Loucy (cell line): ENCODE data around the gene ALPK3.

Source experiments
- CTCF ChIP-seq: fragments of 200-600 bp; sonication (generic); conservative IDR thresholded peaks from 2 replicates; pipeline ENCODE4 v1.5.1; 2014; ENCODE audit warnings: mild to moderate bottlenecking, antibody characterized with exemption, low read length
- EZH2phosphoT487 ChIP-seq: fragments of 200-600 bp; IDR thresholded peaks from 2 replicates; pipeline ENCODE4 v1.6.1; 2018; ENCODE audit warnings: antibody characterized with exemption, mild to moderate bottlenecking, moderate library complexity, borderline replicate concordance

GRCh38 chr15:84840255-84840654, 23.1 kb downstream of the ALPK3 start:
- no peak for TF ChIP-seq CTCF
- TF ChIP-seq EZH2phosphoT487: no peak
